Activated CD4-positive, alpha-beta T cell treated with anti-CD3 and anti-CD28 coated beads for 1 hour (primary cell): ENCODE measurements around the gene FRMD6.
"Not testable (repeated sequence)": the region's sequence is repeated elsewhere in the genome, so short reads cannot be mapped to it uniquely, and the experiment has no call there.

Experiments
- DNase-seq: peaks from one replicate; pipeline ENCODE4 v3.0.0-alpha.2; 2020

The FRMD6 gene

DNA sequence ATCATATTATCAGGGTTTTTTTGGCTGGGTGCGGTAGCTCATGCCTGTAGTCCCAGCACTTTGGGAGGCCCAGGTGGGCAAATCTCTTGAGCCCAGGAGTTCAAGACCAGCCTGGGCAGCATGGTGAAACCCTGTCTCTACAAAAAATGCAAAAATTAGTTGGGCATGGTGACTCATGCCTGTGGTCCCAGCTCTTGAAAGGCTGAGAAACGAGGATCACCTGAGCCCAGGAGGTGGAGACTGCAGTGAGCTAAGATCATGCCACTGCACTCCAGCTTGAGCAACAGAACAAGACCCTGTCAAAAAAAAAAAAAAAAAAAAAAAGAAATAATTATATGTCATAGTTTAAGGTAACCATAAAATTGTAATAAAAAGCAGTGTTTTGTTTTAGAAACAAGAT, 18.4 kb upstream of the FRMD6 start:
- DNase-seq, result not testable (repeated sequence)

DNA sequence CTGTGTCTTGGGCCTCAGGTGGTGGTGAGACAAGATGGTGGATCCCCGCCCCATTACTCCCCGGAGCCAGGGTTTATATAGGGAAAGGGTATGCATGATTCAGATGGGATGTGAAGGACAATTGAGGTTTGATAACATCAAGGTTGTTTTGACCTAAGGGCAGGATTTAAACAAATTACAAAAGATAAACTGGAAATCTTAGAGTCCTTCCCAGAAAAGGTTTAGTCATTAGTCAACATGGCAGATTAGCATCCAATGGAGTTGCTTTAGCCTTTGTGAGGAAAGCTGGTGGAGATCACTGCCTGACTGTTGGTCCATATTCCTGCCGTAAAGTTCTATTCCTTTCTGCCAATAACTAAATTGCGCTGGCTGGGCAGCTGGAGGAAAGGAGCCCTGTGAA, 15.6 kb upstream of the FRMD6 start:
- DNase-seq, result no peak

DNA sequence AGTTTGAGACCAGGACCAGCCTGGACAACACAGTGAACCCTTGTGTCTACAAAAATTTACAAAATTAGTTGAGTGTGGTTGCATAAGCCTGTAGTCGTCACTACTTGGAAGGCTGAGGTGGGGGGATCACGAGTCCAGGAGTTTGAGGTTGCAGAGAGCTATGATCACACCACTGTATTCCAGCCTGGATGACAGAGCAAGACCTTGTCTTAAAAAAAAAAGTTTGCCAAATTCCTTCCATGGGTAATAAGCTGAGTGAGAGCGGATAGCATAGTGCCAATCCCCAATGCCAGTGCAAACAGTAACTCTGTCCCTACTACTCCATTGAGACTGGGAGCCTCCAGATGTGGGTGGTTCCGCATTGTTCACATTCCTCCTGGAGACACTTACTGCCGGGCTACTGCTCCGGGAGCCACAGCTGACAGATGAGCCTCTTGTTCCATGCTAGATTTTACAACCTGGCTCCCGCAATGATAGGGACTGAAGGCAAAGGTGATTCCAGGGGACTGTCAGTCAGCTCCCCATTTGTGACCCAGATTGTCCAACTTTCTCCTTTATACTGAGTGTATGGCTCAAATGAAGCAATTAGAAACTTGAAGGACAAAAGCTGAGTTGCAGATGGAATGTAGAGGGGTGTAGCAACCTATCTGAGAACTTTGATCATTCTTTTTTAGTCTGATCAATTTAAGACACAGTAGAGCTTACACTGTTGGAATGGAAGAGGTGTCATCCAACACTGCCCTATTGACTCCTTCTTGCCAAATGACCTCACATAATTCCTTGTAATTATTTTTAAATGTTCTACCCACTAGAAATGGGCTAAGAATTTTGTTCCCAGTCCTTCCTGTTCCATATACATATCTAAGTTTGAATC, 13.4 kb upstream of the FRMD6 start:
- no peak for DNase-seq

DNA sequence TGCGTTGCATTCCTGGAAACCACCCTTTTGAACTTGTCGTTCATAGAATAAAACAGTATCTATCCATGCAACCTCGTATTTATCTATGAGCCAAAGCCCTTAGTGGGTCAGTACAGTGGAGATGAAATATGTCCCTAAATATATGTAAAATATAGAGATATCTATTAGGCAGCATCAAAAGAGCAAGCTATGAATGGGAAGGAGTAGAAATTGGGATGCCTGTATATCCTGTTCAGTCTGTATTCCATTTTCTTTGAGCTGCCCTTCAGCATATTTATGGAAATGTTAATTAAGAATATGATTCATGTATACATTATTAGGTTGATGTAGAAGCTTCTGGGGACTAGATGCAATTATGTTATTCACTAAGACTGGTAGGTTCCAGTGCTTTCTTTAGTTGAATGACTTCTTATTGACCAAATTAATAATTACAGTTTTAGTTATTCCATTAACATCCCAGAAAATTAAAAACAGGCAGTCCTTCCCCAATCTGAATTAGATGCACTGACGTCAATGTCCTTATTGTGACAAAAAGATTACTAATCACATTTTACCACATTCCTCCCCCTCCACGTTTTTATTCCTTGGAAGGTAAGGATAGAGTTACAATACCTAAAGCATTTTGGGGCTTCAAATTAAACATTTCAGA, 11.9 kb upstream of the FRMD6 start:
- no peak for DNase-seq

DNA sequence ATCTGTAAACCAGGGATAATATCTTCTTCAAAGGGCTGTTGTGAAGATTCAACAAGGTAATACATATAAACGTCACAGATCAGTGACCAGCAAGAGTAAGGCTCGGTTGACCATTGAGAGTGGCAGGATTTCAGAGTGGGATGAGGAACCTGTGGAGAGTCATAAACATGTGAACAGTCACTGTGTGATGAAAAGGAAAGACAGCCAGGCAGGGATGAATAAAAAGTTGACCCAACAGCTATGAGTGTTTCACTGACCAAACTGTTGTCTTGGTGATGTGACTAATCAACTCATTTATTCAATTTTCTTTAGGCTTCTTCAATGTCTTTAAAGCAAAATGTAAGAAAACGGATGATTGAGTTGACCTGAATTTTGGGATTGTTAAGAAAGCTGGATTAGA, 8.6 kb upstream of the FRMD6 start:
- DNase-seq, result no peak

DNA sequence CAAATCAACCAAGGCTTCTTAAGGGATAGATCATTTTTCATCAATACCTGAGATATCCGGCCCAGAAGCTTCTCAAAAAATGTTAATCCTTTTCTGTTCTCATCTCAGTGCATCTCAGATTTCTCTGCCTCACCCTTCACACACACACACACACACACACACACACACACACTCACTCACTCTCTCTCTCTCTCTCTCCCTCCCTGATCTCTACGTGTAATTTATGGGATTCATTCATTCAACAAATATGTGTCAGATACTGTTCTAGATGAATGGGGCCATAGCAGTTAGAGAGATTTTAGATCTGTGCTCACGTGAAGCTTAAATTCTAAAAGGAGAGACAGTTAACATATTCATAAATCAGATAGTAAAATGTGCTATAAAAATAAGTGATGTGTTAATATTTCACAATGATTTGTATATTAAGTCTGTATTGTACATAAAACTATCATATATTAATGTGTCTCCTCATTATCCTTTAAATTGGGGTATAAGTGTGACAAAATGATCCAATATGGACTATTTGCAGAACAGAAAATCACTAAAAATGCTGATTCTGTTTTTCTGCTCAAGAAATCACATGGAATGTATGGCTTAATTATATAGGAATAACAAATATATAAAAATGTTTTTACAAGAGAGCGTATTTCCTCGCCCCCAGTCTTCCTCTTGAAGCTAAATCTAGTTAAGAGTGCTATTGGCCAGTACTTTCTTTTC, 7.3 kb upstream of the FRMD6 start:
- no peak for DNase-seq

DNA sequence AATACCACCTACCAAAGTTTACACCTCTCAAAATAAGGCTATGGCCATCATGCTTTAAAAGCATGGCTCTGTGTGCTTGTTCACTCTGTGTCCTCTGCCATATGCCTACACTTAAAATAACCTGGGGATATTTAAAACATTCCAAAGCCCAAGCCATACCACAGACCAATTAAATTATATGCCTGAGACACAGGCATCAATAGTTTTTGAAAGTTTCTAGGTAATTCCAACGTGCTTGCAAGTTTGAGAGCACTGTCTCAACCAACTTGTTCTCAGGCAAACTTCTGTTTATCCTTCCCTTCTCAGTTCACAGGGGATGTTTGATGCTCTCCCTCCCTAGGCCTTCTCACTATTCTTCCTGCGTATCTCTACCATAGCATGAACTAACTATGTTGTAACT, 3.4 kb upstream of the FRMD6 start:
- no peak for DNase-seq

DNA sequence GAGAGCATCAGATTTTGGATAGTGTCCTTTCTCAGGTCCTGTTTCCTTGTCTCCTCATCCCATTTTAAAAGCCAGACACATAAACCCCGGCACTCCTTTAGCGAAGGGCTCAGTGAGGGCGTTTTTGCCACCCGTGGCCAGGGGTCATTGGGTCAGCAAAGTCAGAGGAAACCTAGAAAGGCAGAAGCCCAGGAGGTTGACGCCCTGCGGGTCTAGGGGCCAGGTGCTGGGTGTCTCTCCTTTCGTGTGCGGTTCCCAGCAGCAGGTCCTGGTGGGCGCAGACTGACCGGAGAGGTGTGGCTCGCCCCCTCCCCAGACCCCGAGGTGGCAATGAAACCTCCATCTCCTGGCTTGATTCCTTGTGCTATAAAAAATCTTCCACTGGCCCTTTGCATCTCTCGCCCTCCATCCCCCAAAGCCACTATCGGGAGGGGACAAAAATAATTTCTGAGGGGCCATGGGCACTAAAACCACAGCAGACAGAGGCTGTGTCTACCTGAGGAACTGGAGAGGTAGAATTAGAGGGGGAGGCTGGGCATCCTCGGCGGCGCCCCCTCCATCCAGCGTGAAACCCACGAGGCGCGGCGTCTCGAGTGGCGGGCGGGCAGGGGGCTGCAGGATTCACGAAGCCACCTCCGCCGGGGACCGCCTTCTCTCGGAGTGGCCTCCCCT, 858 bp upstream of the FRMD6 start:
- no peak for DNase-seq

DNA sequence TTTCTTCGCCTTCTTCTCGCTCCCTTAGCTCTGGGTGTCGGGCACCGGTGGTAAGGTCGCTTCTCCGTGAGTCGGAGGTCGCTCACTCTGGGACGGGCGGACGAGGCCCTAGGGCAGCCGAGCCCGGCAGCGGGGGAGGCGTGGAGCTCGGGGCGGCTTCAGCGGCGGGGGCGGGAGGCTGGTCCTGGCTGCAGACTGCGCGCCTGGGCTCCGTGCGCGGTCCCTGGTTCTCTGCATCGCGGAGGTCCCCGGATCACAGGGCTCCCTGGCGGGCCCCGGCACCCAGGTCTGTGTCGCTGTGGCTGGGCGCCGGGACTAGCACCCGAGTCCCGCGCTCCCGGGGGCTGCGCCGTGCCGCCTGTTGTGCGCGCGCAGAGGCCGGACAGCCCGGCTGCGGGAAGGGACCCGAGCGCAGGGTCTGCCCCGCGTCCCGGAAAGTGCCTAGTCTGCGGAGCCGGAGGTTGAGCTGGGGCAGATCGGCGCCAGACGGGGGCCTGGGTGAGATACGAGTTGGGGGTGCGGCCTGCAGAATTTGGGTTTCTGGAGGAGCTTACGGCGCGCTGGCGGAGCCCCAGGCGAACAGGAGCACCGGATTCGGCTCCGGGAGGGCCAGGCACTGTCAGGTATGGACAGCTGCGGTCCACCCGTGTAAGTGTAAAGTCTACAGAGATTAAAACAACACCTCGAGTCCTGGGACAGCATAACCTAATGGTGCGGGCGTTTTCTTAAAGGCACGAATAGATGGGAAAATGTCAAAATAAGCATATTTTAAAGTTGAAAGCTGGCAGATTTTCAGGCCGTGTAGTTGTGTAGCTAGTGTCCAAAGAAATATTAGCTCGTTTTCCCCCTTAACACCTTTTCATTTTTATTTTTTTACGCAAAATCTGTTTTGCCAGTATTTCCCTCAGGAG, 713 bp downstream of the FRMD6 start:
- no peak for DNase-seq

DNA sequence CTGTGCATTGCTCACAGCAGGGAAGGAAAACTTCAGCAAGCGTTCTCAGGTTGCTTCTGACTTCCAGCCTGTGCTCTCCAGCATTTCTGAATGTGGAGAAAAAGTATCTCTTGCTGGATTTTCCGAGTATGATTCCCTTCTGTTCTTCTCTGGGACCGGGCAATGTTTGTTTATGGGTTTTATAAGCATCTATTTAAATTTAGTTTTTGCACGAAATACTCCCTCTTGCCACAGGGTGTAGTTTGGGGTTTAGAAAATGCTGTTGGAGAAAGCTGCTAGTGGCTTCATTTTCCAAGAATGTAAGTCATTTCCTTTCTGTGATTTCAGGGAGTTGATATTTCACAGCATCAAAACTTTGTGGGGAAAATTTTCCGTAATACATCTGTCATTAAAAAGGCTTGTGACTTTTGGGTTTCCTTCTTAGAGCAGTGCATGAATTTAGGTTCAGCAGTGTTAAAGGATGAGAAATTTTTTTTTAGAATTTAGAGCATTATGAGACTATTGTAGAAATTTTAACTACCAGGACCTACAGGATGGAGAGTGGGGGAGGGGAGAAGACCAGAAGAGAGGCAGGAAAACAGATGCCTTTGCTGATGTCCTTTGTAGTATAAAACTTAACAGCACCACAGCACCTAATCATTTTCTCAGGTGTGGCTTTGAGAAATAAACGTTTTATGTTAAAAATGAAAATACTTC, 1.5 kb downstream of the FRMD6 start:
- DNase-seq, result no peak

DNA sequence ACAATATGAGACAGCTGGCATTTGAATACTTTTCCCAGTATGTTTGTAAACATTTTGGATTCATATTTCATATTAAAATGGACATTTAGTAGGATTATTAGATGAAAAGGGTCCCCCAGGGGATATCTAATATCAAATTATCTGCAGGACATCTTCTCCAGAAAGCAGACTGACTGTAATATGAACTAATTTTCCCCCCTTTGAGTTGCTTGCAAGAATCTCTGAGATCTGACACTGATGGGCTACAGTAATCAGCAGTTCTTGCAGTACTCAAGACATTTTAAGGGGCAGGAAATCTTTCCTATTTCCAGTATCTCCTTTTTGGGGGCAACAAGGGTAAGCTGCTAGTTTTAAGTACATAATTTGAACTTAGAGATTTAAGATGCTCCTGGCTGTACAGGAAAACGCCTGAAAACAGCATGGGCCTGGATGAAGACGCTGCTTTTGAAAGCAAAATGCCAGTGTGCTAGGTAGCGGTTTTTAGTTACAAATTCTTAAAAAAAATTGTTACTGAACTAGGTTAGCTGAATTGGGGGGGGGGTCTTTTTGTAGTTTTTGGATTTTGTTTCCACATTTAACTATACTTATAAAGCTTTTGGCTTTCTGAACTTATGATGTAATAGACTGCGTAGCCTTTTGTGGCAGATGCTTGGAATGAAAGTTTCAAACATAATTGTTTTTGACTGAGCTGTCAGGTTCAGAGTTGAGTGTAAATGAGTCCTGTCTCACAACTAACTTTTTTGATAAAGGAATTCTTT, 2.2 kb downstream of the FRMD6 start:
- DNase-seq, result no peak

DNA sequence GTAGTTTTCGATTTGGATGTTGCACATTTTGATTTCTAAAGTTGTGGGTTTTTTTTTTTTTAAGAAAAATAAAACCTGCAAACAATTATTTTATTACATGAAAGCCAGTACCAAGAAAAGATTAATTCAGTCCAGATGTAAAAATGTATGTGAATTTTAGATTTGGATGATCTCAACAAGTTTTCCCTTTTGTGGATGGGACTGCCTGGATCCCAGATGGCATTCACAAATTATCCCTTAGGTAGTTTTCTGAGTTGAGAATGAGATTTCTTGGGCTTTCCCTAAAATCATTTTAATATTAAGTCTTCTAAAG, 2.8 kb downstream of the FRMD6 start:
- DNase-seq, result no peak

DNA sequence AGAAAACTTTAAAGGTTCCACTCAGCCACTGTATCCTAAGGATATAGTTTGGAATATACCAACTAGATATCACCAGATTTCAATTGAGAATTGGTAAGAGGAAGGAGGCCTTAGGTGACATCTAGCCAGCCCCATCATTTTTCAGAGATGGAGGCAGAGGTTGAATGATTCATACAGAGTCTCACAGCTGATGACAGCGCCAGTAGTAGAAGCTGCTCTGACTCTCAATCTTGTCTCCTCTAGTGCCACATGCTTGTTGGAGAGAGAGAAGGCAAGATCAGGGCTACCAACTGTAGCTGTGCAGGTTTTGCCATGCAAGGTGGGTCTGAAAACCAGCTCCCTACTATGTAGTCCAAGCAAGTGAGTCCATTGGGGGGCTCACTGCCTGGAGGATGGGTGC, 6.1 kb downstream of the FRMD6 start:
- DNase-seq, result no peak

DNA sequence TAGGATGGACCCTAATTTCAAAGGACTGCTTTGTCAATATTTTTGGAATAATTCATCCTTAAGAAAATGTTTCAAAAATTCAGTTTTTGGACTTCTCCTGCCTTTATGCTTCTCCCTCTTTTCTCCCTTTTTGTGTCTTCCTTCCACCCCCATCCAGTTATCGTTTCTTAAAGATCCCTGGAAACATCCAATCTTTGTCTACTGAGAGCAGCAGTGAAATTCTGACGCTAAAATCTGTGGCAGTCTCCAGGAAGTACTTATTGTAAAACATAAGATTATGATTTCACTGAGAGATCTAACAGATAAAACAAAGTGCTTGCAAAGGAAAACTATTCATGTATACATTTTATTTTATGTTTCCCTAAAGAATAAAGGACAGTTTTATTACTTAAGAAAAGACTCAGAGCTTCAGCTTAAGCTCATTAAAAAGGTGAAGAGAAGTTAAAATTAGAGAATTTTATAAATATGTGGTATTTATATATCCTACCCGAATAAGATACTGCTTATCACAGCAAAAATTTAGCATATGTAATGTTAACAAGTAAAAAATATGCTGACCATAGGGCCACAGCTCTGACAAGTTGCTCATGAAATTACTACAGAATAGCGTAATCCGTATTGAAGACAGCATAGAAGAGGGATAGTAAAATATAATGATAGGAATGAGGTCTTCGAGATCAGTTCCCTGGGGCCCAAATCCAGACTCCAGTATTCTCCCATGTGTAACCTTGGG, 6.9 kb downstream of the FRMD6 start:
- DNase-seq, result no peak

DNA sequence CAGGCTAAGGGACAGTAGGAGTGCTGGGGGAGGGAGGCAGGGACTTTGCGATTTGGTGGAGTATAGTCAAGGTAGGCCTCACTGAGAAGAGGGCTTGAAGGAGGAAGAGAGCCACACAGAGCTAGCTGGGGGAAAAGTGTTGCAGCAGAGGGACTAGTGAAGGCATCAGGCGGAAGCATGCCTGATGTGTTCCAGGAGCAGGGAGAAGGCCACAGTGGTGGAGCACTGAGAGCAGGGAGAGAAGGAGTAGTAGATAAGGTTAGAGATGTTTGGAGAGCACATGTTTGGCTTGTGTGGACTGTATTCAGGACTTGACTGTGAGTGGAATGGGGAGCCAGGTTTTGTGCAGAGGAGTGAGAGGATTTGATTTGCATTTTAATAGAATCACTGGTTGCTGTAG, 9.0 kb downstream of the FRMD6 start:
- no peak for DNase-seq

DNA sequence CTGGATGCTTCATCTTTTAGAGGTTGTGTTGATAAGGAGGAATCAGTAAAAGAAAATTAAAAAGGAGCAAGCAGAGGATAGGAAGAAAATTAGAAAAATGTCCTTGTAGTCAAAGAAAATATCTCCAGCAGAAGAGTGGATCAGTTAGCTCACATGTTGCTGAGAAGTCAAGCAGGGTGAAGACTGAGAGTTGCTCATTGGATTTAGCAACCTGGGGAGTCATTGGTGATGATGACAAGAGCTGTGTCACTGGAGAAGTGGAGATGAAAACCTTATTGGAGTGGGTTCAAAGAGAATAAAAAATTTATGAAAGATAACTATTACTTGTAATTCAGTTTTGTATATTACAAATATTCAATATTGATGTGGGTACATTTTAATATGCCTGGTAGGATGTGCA, 9.8 kb downstream of the FRMD6 start:
- no peak for DNase-seq

DNA sequence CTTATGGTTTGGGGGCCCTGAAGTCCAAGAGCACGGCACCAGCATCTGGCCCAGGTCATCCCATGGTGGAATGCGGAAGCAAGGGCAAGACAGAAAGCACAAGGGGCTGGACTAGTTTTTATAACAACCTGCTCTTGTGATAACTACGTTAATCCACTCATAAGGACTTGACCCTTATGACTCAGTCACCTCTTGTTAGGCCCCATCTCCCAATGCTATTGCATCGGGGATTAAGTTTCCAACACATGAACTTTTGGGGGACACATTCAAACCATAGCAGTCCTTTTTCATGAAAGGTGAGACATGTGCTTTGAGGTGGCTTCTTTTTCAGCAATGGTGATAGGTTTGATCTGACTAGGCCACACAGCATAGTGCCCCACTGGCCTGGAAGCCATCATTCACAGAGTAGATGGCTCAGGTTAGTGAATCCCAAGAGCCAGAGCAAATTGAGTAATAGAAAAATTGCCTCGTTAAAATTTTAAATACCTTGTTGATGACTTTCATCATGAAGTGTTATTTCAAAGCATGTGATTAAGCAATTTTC, 12.1 kb downstream of the FRMD6 start:
- no peak for DNase-seq

DNA sequence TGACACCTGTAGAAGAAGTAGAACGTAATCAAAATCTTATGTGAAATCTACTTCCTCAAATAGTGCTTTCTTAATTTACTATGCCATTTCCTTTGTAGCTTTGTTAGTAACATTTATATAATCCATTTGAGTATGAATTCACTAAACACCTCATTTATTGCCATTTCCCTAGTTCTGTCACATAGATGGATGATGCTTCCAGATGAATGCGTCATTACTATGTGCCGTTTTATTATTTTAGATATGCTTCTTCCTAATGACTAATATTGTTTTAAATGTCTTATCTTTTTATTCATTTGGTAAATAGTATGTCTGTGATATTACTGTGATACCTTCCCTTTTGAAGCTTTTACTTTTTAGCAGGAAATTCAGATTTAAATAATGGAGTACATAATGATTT, 14.4 kb downstream of the FRMD6 start:
- no peak for DNase-seq

DNA sequence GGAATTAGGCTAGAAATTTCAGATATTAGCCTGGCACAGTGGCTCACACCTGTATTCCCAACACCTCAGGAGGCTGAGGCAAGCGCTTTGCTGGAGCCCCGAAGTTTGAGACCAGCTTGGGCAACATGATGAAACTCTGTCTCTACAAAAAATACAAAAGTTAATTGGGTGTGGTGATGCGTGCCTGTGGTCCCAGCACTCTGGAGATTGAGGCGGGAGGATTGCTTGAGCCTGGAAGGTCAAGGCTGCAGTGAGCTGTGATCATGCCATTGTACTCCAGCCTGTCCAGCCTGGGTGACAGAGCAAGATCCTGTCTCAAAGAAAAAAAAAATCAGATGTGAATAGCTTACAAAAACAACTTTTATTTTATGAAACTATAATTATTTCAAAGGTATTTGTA, 15.1 kb downstream of the FRMD6 start:
- no peak for DNase-seq

DNA sequence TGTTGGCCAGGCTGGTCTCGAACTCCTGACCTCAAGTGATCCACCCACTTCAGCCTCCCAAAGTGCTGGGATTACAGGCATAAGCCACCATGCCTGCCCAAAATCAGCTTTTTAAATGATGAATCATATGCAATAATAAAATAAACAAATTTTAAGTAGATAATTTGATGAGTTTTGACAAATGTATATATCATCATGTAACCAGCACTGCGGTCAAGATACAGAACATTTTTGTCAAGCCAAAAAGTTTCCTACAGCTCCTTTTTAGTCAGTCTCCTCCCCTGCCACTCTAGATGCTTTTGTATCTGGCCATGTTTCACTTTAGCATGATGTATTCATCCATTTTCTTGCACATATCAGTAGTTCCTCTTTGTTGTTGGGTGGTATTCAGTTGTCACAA, 17.2 kb downstream of the FRMD6 start:
- DNase-seq, result no peak
